GM19099 (cell line): ENCODE results near the gene PDAP1.

ENCODE experiments used
- POLR2A ChIP-seq: IDR thresholded peaks from 3 replicates; pipeline ENCODE4 v1.6.1; 2011; ENCODE audit warnings: low read depth; ENCODE audit not compliant: insufficient read length; ENCODE audit errors: extremely low read depth

The PDAP1 gene

GRCh38 chr7:99373091-99374066 lies 35.0 kb downstream of the PDAP1 start:
- TF ChIP-seq POLR2A: no peak

GRCh38 chr7:99372275-99373090 lies 35.9 kb downstream of the PDAP1 start:
- TF ChIP-seq POLR2A: no peak

GRCh38 chr7:99371376-99371920 lies 36.9 kb downstream of the PDAP1 start:
- no peak for TF ChIP-seq POLR2A

GRCh38 chr7:99369767-99370391 lies 38.5 kb downstream of the PDAP1 start:
- no peak for TF ChIP-seq POLR2A

GRCh38 chr7:99368750-99369389 lies 39.5 kb downstream of the PDAP1 start:
- no peak for TF ChIP-seq POLR2A

GRCh38 chr7:99366646-99367045 lies 41.8 kb downstream of the PDAP1 start:
- no peak for TF ChIP-seq POLR2A

GRCh38 chr7:99365318-99366141 lies 42.9 kb downstream of the PDAP1 start:
- no peak for TF ChIP-seq POLR2A

- no peak for TF ChIP-seq POLR2A
These were observed 45.1 kb downstream of the PDAP1 start for GRCh38 chr7:99363286-99363685.

GRCh38 chr7:99362801-99363200 lies 45.6 kb downstream of the PDAP1 start:
- no peak for TF ChIP-seq POLR2A

GRCh38 chr7:99359465-99360154 lies 48.8 kb downstream of the PDAP1 start:
- no peak for TF ChIP-seq POLR2A

- no peak for TF ChIP-seq POLR2A
These were observed 50.5 kb downstream of the PDAP1 start for GRCh38 chr7:99357701-99358490.

- TF ChIP-seq POLR2A: no peak
These were observed 53.3 kb downstream of the PDAP1 start for GRCh38 chr7:99355098-99355497.
